ENCODE measurements around the gene TRIO. TPM values are rescaled to one million over a fixed set of nuclear protein-coding genes. Genes with fewer than 3 reads are reported as not detected.
A peak's percentile ranks its signal among the peaks of the same experiment; 100 is the strongest.

TRIO gene
- total and polyA plus RNA-seq, 2 donors (not counting 3 experiments of a cell fraction or from before 2014, with no cell fraction given) = 82.9 to 248 TPM

DNA sequence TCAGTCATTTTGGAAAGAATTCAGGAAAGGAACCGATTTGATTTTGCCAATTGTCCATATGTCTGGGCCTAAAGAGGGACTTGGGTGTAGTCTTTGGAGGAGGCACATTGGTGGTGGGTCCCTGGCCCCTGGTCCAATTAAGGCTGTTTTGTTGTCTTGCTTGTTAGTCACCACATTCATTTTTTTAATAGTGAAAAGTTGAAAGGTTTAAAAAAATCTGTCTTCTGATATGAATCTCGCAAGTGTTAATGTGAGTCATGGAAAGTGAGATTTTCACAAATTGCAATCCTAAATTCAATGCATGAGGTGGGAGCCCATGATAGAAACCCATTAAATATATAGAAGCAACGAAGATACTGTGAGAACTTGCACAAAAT, 272.5 kb downstream of the TRIO start:
- intact Hi-C loops (cut with micrococcal nuclease) (no loop called here), dilution Hi-C loops (cut with MboI; ENCODE audit: extremely low pct_ligation_motif_present, low sequenced_read_pairs) (no loop called here)
- no peaks in the 10 kb centered on the region for H3K4me1 ChIP-seq (ENCODE audit: control insufficient read depth, extremely low read depth, insufficient read depth, low read length)
- no peak overlapping the region for H3K9ac ChIP-seq (replicated peaks; ENCODE audit: extremely low read depth, insufficient read depth, low read length)
- no peaks in the 10 kb centered on the region for H3K9me3 ChIP-seq (replicated peaks; ENCODE audit: control insufficient read depth, insufficient read depth, low read length)
- DNase-seq (ENCODE audit: low read depth, low spot score) (no peak), FAIRE-seq (peak; percentile 15)
- H3K4me2 ChIP-seq (ENCODE audit: insufficient read depth, low read length) = no peak overlapping the region
- TF ChIP-seq POLR2A (IDR thresholded peaks at IDR 0.05; ENCODE audit: low read depth, low read length) (no peak), MAX (IDR thresholded peaks at IDR 0.05; ENCODE audit: insufficient read depth, insufficient read length) (no peak)
- TF ChIP-seq, protein P1, sequence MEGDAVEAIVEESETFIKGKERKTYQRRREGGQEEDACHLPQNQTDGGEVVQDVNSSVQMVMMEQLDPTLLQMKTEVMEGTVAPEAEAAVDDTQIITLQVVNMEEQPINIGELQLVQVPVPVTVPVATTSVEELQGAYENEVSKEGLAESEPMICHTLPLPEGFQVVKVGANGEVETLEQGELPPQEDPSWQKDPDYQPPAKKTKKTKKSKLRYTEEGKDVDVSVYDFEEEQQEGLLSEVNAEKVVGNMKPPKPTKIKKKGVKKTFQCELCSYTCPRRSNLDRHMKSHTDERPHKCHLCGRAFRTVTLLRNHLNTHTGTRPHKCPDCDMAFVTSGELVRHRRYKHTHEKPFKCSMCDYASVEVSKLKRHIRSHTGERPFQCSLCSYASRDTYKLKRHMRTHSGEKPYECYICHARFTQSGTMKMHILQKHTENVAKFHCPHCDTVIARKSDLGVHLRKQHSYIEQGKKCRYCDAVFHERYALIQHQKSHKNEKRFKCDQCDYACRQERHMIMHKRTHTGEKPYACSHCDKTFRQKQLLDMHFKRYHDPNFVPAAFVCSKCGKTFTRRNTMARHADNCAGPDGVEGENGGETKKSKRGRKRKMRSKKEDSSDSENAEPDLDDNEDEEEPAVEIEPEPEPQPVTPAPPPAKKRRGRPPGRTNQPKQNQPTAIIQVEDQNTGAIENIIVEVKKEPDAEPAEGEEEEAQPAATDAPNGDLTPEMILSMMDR (IDR thresholded peaks at IDR 0.05; ENCODE audit: extremely low read depth in 1 of 2, insufficient read depth in 1 of 2, low read depth in 1 of 2, low read length in 2 of 2) = no peak
- no TSS peak for BruUV-seq (replicated peaks)
- no peaks in the 10 kb centered on the region for H3K27me3 ChIP-seq (ENCODE audit: control insufficient read depth in 2 of 2, insufficient read depth in 2 of 2, low read length in 2 of 2)
- no peak overlapping the region for H3K4me3 ChIP-seq (replicated peaks in 1 of 3; ENCODE audit: insufficient read depth in 1 of 3, low read depth in 1 of 3, low read length in 3 of 3)
- peaks cover 15 to 33% of the 10 kb centered on the region in 2 experiments for H3K36me3 ChIP-seq (ENCODE audit: control insufficient read depth in 2 of 2, extremely low read depth in 1 of 2, insufficient read depth in 2 of 2, low read length in 2 of 2)
- no peak overlapping the region for H2AFZ ChIP-seq (ENCODE audit: low read depth, low read length)
- no peak overlapping the region for H3K27ac ChIP-seq (ENCODE audit: insufficient read depth, low read depth, low read length)
- peaks cover 12% of the 10 kb centered on the region for H3K79me2 ChIP-seq (ENCODE audit: control insufficient read depth, insufficient read depth, low read length)
- no peaks in the 10 kb centered on the region for H4K20me1 ChIP-seq (replicated peaks; ENCODE audit: control insufficient read depth, extremely low read depth, insufficient read depth, low read length)
- POLR2A ChIA-PET = no interaction called here
- no peaks in the 10 kb centered on the region for H3K9me1 ChIP-seq (replicated peaks; ENCODE audit: control insufficient read depth, extremely low read depth, insufficient read depth, low read length)
- CTCF ChIA-PET = interaction anchor here (1.5 kb wide), 1 partner anchor 233 kb away, joined by 6 read pairs; no protein-coding TSS in a partner anchor

GRCh38 chr5:14416621-14417275, 273.6 kb downstream of the TRIO start:
- FAIRE-seq (no peak), DNase-seq (ENCODE audit: low read depth, low spot score) (no peak)
- no peaks in the 10 kb centered on the region for H3K9me1 ChIP-seq (replicated peaks; ENCODE audit: control insufficient read depth, extremely low read depth, insufficient read depth, low read length)
- no peak overlapping the region for H3K9ac ChIP-seq (replicated peaks; ENCODE audit: extremely low read depth, insufficient read depth, low read length)
- no peak overlapping the region for H3K27ac ChIP-seq (ENCODE audit: insufficient read depth, low read depth, low read length)
- intact Hi-C loops (cut with micrococcal nuclease) (no loop called here), dilution Hi-C loops (cut with MboI; ENCODE audit: extremely low pct_ligation_motif_present, low sequenced_read_pairs) (no loop called here)
- no TSS peak for BruUV-seq (replicated peaks)
- CTCF ChIA-PET = interaction anchor here (1.5 to 2.7 kb wide), 2 partner anchors 16 to 232 kb away, joined by 6 read pairs; no protein-coding TSS in a partner anchor
- no peaks in the 10 kb centered on the region for H4K20me1 ChIP-seq (replicated peaks; ENCODE audit: control insufficient read depth, extremely low read depth, insufficient read depth, low read length)
- POLR2A ChIA-PET = no interaction called here
- H3K36me3 ChIP-seq (ENCODE audit: control insufficient read depth in 2 of 2, extremely low read depth in 1 of 2, insufficient read depth in 2 of 2, low read length in 2 of 2) = peaks cover 13 to 36% of the 10 kb centered on the region in 2 experiments
- no peak overlapping the region for H3K4me3 ChIP-seq (replicated peaks in 1 of 3; ENCODE audit: insufficient read depth in 1 of 3, low read depth in 1 of 3, low read length in 3 of 3)
- H3K79me2 ChIP-seq (ENCODE audit: control insufficient read depth, insufficient read depth, low read length) = peaks cover 11% of the 10 kb centered on the region
- H3K4me1 ChIP-seq (ENCODE audit: control insufficient read depth, extremely low read depth, insufficient read depth, low read length) = no peaks in the 10 kb centered on the region
- H3K9me3 ChIP-seq (replicated peaks; ENCODE audit: control insufficient read depth, insufficient read depth, low read length) = no peaks in the 10 kb centered on the region
- no peaks in the 10 kb centered on the region for H3K27me3 ChIP-seq (ENCODE audit: control insufficient read depth in 2 of 2, insufficient read depth in 2 of 2, low read length in 2 of 2)
- H2AFZ ChIP-seq (ENCODE audit: low read depth, low read length) = no peak overlapping the region
- H3K4me2 ChIP-seq (ENCODE audit: insufficient read depth, low read length) = no peak overlapping the region
- TF ChIP-seq EZH2 (IDR thresholded peaks at IDR 0.05; ENCODE audit: borderline replicate concordance, low read depth, low read length, severe bottlenecking) (no peak), POLR2AphosphoS5 (IDR thresholded peaks at IDR 0.05; ENCODE audit: insufficient read depth, low read depth, low read length) (no peak), FOS (IDR thresholded peaks at IDR 0.05; ENCODE audit: borderline replicate concordance, insufficient read depth, low read length) (no peak), POLR2A (IDR thresholded peaks at IDR 0.05; ENCODE audit: low read depth, low read length) (no peak)
- TF ChIP-seq, protein P1 (IDR thresholded peaks at IDR 0.05; ENCODE audit: extremely low read depth in 1 of 2, insufficient read depth in 1 of 2, low read depth in 1 of 2, low read length in 2 of 2) = no peak
